Uterus (tissue), 4 donors: ENCODE data around the gene OSTC. TPM values are rescaled to one million over a fixed set of nuclear protein-coding genes. Genes with fewer than 3 reads are reported as not detected.

ENCODE experiments used
- DNase-seq, 2 donors: peaks; one replicate each; pipeline ENCODE4 v3.0.0-alpha.2; 2019 to 2020
- H3K27ac ChIP-seq, 2 donors: fragments of 200-600 bp; sonication (generic); 1 replicate in 1 of 2; 2 replicates in 1 of 2; pipeline ENCODE4 v1.5.1; 2016 to 2018
- H3K27me3 ChIP-seq, 2 donors: fragments of 200-600 bp; sonication (generic); one replicate each; pipeline ENCODE4 v1.5.1; 2018 to 2019; ENCODE audit warnings: control low read depth in 1 of 2
- H3K36me3 ChIP-seq, 2 donors: fragments of 200-600 bp; sonication (generic); one replicate each; pipeline ENCODE4 v1.5.1; 2019; ENCODE audit warnings: control low read depth in 1 of 2
- H3K4me1 ChIP-seq, 2 donors: fragments of 200-600 bp; sonication (generic); one replicate each; pipeline ENCODE4 v1.5.1; 2018 to 2019; ENCODE audit warnings: control low read depth in 1 of 2
- H3K4me3 ChIP-seq, 2 donors: fragments of 200-600 bp; sonication (generic); 1 replicate in 1 of 2; 2 replicates in 1 of 2; pipeline ENCODE4 v1.5.1; 2018 to 2019; ENCODE audit warnings: mild to moderate bottlenecking in 1 of 2
- H3K9me3 ChIP-seq, 2 donors: fragments of 200-600 bp; sonication (generic); one replicate each; pipeline ENCODE4 v1.5.1; 2019; ENCODE audit warnings: control low read depth in 1 of 2
- POLR2A ChIP-seq, 2 donors: fragments of 450-650 bp; IDR thresholded peaks; one replicate each; pipeline ENCODE4 v1.6.1; 2016; ENCODE audit warnings: antibody characterized with exemption in 2 of 2, mild to moderate bottlenecking in 1 of 2, moderate library complexity in 1 of 2
- intact Hi-C: fragments of 100-400 bp; cut with DNase I; formaldehyde crosslinking; loops from one replicate; pipeline ENCODE4 v1.15.1; 2023; ENCODE audit warnings: low total_unique reads
- total RNA-seq, 4 donors: library from RNA; depleted of rRNA in 3 of 4; stranded (reverse); fragments of >200 nt in 3 of 4; gene quantifications; one replicate each; pipeline versions ENCODE4 v1.1.0 to v1.2.4, GENCODE V29; 2014 to 2023
- TF ChIP-seq, protein P1 (sequence below), 4 experiments: fragments of 200-600 bp in 2 of 4; fragments of 450-650 bp in 2 of 4; sonication (generic) in 2 of 4; IDR thresholded peaks; one replicate each; pipeline ENCODE4 v1.5.1; 2016 to 2019; ENCODE audit warnings: antibody characterized with exemption in 4 of 4, mild to moderate bottlenecking in 2 of 4, moderate library complexity in 1 of 4
- donor health status: DM: yes; HTN: yes; CAD: no.

The OSTC gene
- total RNA-seq, 4 donors from 2014 or later: 61.2 to 916 (median 293) TPM

GRCh38 chr4:108620933-108621905, 29.2 kb upstream of the OSTC start:
- peaks cover 0 to 4% of the 10 kb centered on the region in 2 donors for H3K4me1 ChIP-seq
- no peaks in the 10 kb centered on the region for H3K36me3 ChIP-seq
- H3K27ac ChIP-seq: peak overlapping the region; percentile 82 to 85
- no peaks in the 10 kb centered on the region for H3K9me3 ChIP-seq
- no peaks in the 10 kb centered on the region for H3K27me3 ChIP-seq
- no peak for DNase-seq
- TF ChIP-seq, protein P1, sequence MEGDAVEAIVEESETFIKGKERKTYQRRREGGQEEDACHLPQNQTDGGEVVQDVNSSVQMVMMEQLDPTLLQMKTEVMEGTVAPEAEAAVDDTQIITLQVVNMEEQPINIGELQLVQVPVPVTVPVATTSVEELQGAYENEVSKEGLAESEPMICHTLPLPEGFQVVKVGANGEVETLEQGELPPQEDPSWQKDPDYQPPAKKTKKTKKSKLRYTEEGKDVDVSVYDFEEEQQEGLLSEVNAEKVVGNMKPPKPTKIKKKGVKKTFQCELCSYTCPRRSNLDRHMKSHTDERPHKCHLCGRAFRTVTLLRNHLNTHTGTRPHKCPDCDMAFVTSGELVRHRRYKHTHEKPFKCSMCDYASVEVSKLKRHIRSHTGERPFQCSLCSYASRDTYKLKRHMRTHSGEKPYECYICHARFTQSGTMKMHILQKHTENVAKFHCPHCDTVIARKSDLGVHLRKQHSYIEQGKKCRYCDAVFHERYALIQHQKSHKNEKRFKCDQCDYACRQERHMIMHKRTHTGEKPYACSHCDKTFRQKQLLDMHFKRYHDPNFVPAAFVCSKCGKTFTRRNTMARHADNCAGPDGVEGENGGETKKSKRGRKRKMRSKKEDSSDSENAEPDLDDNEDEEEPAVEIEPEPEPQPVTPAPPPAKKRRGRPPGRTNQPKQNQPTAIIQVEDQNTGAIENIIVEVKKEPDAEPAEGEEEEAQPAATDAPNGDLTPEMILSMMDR (IDR thresholded peaks at IDR 0.05): no peak
- TF ChIP-seq POLR2A (IDR thresholded peaks at IDR 0.05): no peak
- intact Hi-C loops: no loop called here
- peak overlapping the region; percentile 57 to 76 for H3K4me3 ChIP-seq

GRCh38 chr4:108622022-108622421, 28.4 kb upstream of the OSTC start:
- intact Hi-C loops: no loop called here
- no peak overlapping the region for H3K27ac ChIP-seq
- H3K27me3 ChIP-seq: no peaks in the 10 kb centered on the region
- no peak overlapping the region for H3K4me3 ChIP-seq
- no peak for DNase-seq
- peaks cover 0 to 4% of the 10 kb centered on the region in 2 donors for H3K4me1 ChIP-seq
- H3K36me3 ChIP-seq: no peaks in the 10 kb centered on the region
- no peaks in the 10 kb centered on the region for H3K9me3 ChIP-seq
- no peak for TF ChIP-seq POLR2A (IDR thresholded peaks at IDR 0.05)
- TF ChIP-seq, protein P1 (IDR thresholded peaks at IDR 0.05): no peak

DNA sequence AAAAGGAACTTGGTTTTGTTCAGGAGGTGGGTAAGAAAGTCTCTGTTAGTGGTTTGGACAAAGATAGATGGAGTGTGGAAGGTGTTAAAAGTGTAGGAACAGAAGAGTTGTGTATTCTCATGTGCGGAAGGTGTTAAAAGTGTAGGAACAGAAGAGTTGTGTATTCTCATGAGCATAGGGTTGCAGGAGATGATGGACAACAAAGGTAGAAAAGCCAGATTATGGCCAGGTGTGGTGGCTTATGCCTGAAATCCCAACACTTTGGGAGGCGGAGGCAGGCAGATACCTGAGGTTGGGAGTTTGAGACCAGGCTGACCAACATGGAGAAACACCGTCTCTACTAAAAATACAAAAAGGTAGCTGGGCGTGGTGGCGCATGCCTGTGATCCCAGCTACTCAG, 27.6 kb upstream of the OSTC start:
- Histone ChIP-seq H3K36me3 (no peaks in the 10 kb centered on the region), H3K4me1 (peaks cover 0 to 4% of the 10 kb centered on the region in 2 donors), H3K4me3 (no peak overlapping the region), H3K9me3 (no peaks in the 10 kb centered on the region), H3K27ac (no peak overlapping the region), H3K27me3 (no peaks in the 10 kb centered on the region)
- TF ChIP-seq, protein P1 (IDR thresholded peaks at IDR 0.05): no peak
- no peak for TF ChIP-seq POLR2A (IDR thresholded peaks at IDR 0.05)
- intact Hi-C loops: no loop called here
- DNase-seq: no peak

GRCh38 chr4:108624263-108625056, 25.9 kb upstream of the OSTC start:
- Histone ChIP-seq H3K27ac (no peak overlapping the region), H3K36me3 (no peaks in the 10 kb centered on the region), H3K4me3 (no peak overlapping the region), H3K27me3 (no peaks in the 10 kb centered on the region), H3K4me1 (peaks cover 0 to 4% of the 10 kb centered on the region in 2 donors), H3K9me3 (no peaks in the 10 kb centered on the region)
- TF ChIP-seq, protein P1 (IDR thresholded peaks at IDR 0.05): no peak
- TF ChIP-seq POLR2A (IDR thresholded peaks at IDR 0.05): no peak
- intact Hi-C loops: no loop called here
- DNase-seq: no peak
